GM20431 (cell line): ENCODE data around the gene TRDN.

Experiments
- in situ Hi-C: fragments of 300-500 bp; cut with MseI, MboI; formaldehyde crosslinking; loops from one replicate; pipeline ENCODE4 v1.15.0; 2020; ENCODE audit warnings: low sequenced_read_pairs; ENCODE audit not compliant: unreplicated experiment

Gene TRDN

GRCh38 chr6:123215211-123215610, 421.5 kb downstream of the TRDN start:
- in situ Hi-C loops = no loop called here

GRCh38 chr6:123214433-123214832, 422.3 kb downstream of the TRDN start:
- in situ Hi-C loops = no loop called here

- in situ Hi-C loops = no loop called here
Observed at GRCh38 chr6:123213921-123214320, 422.8 kb downstream of the TRDN start.

- in situ Hi-C loops = no loop called here
Observed at GRCh38 chr6:123211777-123212545, 424.8 kb downstream of the TRDN start.

- in situ Hi-C loops = no loop called here
Observed at GRCh38 chr6:123210645-123211044, 426.1 kb downstream of the TRDN start.

GRCh38 chr6:123207967-123208510, 428.7 kb downstream of the TRDN start:
- in situ Hi-C loops = no loop called here

GRCh38 chr6:123203928-123204327, 432.8 kb downstream of the TRDN start:
- in situ Hi-C loops = no loop called here

- in situ Hi-C loops = no loop called here
Observed at GRCh38 chr6:123201869-123202372, 434.8 kb downstream of the TRDN start.

- in situ Hi-C loops = no loop called here
Observed at GRCh38 chr6:123193298-123193697, 443.5 kb downstream of the TRDN start.

GRCh38 chr6:123189816-123190215, 446.9 kb downstream of the TRDN start:
- in situ Hi-C loops = no loop called here

GRCh38 chr6:123182998-123183397, 453.8 kb downstream of the TRDN start:
- in situ Hi-C loops = no loop called here

GRCh38 chr6:123176706-123177105, 460.0 kb downstream of the TRDN start:
- in situ Hi-C loops = no loop called here

GRCh38 chr6:123171341-123172115, 465.2 kb downstream of the TRDN start:
- in situ Hi-C loops = no loop called here

- in situ Hi-C loops = no loop called here
Observed at GRCh38 chr6:123169774-123170095, 467.0 kb downstream of the TRDN start.

- in situ Hi-C loops = no loop called here
Observed at GRCh38 chr6:123168892-123169773, 467.6 kb downstream of the TRDN start.

- in situ Hi-C loops = no loop called here
Observed at GRCh38 chr6:123168466-123168865, 468.3 kb downstream of the TRDN start.
